DND-41 (cell line): Measurements from ENCODE around the gene RCAN2.

ENCODE experiments used
- EZH2 ChIP-seq: IDR thresholded peaks from 3 replicates; pipeline ENCODE4 v1.6.1; 2012; ENCODE audit warnings: borderline replicate concordance, low read depth, mild to moderate bottlenecking, moderate library complexity, low read length, inconsistent platforms; ENCODE audit not compliant: severe bottlenecking
- TF ChIP-seq, protein P1 (sequence below): IDR thresholded peaks from 2 replicates; pipeline ENCODE4 v1.5.1; 2012; ENCODE audit warnings: borderline replicate concordance, low read length, moderate library complexity, mild to moderate bottlenecking; ENCODE audit not compliant: poor library complexity, severe bottlenecking; ENCODE audit errors: extremely low read depth

DNA sequence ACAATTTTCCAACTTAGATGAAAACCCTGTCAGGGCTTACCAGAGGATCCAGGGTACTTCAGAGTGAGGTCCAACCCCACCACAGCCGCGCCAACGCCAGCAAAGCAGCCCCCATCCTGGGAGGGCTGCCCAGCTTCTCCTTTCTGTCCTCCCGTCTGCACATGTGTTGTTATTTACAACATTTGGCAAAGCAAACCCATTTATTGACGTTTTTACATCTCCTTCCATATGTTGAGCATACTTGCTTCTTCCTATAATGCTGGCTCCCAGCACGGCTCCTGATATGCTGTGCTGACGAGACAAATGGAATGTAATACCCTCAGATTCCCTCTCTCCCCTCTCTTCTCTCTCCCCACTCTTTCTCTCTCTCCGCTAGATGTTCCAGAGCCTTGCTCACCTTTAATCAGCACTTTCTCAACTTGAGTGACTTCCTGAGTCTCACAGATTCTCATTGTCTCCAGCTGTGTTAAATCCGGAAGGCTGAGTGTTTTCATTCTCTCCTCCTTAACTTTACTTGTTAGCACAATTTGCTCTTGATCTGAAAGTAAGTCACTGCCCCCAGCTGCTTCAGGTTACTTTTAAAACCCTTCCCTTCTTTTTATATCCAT, 22.7 kb downstream of the RCAN2 start:
- TF ChIP-seq, protein P1, sequence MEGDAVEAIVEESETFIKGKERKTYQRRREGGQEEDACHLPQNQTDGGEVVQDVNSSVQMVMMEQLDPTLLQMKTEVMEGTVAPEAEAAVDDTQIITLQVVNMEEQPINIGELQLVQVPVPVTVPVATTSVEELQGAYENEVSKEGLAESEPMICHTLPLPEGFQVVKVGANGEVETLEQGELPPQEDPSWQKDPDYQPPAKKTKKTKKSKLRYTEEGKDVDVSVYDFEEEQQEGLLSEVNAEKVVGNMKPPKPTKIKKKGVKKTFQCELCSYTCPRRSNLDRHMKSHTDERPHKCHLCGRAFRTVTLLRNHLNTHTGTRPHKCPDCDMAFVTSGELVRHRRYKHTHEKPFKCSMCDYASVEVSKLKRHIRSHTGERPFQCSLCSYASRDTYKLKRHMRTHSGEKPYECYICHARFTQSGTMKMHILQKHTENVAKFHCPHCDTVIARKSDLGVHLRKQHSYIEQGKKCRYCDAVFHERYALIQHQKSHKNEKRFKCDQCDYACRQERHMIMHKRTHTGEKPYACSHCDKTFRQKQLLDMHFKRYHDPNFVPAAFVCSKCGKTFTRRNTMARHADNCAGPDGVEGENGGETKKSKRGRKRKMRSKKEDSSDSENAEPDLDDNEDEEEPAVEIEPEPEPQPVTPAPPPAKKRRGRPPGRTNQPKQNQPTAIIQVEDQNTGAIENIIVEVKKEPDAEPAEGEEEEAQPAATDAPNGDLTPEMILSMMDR = no peak
- TF ChIP-seq EZH2 = no peak
